22Rv1 (cell line): ENCODE measurements around the gene SLBP.

Experiments used
- H3K27ac ChIP-seq: fragments of 450-650 bp; 2 replicates; pipeline ENCODE4 v1.5.1; 2017
- ZFX ChIP-seq: fragments of 450-650 bp; IDR thresholded peaks from 2 replicates; pipeline ENCODE4 v1.6.1; 2017; ENCODE audit warnings: antibody characterized with exemption, borderline replicate concordance
- TF ChIP-seq, protein P1 (sequence below): fragments of 450-650 bp; IDR thresholded peaks from 2 replicates; pipeline ENCODE4 v1.5.1; 2017; ENCODE audit warnings: mild to moderate bottlenecking

The SLBP gene

DNA sequence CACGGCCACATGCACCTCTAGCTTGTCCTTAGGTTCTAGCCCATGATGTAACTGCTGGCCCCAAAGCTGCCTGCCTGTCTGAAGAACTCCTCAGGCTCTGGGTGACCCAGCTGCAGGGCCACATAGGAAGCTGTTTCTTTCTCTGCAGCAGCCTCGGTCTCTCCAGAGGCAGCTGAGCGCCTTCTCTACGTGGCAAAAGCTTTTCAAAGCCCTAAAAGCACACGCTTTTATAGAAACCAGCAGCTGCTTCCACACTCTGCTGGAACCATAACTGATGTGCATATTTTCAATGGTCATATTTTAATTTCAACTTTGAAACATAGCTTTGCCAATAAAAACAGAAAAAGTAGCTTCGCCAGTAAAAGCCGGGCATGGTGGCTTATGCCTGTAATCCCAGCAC is 65.4 kb downstream of the SLBP start:
- no peak for TF ChIP-seq ZFX
- TF ChIP-seq, protein P1, sequence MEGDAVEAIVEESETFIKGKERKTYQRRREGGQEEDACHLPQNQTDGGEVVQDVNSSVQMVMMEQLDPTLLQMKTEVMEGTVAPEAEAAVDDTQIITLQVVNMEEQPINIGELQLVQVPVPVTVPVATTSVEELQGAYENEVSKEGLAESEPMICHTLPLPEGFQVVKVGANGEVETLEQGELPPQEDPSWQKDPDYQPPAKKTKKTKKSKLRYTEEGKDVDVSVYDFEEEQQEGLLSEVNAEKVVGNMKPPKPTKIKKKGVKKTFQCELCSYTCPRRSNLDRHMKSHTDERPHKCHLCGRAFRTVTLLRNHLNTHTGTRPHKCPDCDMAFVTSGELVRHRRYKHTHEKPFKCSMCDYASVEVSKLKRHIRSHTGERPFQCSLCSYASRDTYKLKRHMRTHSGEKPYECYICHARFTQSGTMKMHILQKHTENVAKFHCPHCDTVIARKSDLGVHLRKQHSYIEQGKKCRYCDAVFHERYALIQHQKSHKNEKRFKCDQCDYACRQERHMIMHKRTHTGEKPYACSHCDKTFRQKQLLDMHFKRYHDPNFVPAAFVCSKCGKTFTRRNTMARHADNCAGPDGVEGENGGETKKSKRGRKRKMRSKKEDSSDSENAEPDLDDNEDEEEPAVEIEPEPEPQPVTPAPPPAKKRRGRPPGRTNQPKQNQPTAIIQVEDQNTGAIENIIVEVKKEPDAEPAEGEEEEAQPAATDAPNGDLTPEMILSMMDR, result no peak
- H3K27ac ChIP-seq, result no peak overlapping the region

DNA sequence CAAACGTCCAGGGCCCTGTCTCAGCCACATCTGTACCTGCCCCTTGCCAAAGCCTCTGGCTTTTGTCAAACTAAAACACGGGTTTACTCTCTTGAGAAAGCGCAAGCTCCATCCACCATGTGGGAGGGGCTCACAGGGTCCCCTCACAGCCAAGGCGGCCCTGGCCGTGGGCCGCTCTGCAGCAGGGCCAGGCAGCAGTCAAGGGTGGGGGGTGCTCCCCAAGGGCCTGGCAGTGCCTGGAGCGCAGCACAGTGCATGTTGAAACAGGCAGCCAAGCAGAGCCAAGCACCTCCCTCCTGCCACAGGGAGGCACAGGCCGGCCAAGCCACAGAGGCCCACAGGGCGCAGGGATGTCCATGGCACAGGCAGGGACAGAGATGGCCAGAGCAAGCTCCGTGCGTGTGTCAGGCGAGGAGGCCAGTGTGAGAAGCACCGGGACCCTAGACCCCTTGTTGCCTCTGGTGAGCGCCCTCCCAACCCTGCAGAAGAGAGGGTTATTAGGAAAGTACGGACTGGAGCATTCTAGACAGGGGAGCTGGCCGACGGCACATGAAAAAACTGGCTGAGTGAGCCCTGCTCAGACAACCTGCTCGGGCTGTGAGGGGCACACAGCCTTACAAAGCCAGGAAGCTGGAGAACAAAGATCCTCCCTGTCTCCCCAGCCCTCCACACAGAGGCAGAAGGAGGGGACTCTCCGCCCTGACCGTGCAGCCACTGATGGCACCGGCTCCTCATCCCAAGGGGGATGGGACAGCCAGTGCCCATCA is 67.0 kb downstream of the SLBP start:
- TF ChIP-seq, protein P1, result no peak
- TF ChIP-seq ZFX, result no peak
- no peak overlapping the region for H3K27ac ChIP-seq

DNA sequence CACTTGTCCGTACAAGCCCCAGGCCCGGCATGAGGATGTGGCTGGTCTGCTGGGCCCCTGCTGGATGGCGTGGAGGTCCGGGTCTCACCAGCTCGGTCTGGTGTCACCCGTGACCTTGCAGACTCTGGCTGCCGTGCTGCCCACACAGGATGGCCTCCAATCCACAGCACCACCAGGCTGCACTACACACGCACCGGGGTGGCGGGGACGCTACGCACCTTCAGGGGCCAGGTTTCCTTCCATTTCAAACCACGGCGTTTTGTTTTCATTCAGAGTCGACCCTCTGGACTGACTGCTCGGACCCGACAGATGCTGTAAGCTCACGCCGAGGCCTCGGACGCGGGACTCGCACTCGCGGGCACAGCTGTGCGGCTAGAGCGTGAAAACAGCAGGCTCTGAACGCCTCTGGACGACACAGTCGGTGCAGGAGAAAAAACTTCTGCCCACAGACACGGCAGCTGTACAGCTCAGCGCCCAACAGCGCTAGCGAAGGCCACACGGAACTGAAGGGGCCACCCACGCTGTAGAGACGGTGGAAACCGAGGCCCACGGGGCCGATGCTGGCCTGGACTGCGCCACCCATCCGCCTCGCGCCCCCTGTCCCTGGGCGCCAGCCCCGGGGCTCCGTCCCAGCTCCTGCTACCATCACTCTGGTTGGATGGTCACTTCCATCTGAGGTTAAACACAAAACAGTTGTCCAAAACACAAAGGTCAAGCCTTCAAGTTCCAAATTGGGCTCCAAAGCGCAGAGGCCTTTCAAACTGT is 68.0 kb downstream of the SLBP start:
- no peak for TF ChIP-seq ZFX
- TF ChIP-seq, protein P1, result no peak
- no peak overlapping the region for H3K27ac ChIP-seq
